ENCODE data around the gene ITGA11.
"Not testable (repeated sequence)": the region's sequence is repeated elsewhere in the genome, so short reads cannot be mapped to it uniquely, and the experiment has no call there.

ITGA11 gene

DNA sequence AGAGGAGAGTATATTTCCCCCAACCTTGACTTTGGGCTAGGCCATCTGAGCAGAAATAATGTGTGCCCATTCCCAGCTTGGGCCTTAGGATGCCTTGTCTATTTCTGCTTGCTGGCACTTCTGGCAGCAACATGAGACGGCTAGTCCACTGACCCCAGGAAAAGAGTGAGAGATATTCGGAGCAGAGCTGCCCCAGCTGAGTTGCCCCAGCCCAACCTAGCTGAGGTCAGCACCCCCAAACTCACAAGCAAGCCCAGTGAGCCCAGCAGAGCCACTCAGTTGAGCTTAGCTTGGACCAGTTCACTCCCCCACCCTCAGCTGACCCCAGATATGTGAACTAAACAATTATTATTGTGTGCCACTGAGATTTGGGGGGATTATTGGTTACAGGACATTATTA is 20.2 kb downstream of the ITGA11 start:
- DNase-seq (ENCODE audit: low read depth, low spot score) = no peak

DNA sequence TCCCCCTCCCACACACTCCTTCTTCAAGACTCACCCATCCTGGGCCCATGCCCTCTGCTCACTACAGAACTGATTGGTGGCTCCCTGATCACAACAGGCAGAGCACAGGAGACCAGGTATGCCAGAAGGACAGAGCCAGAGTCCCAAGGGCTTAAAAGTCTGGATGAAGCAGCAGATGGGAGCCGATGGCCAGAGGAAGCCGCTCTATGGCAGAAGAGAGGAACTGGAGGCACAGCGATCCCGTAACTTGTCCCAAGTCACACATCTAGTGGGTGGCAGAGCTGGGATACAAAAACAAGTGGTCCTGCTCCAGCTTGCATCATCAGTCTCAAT is 20.7 kb downstream of the ITGA11 start:
- no peak for DNase-seq (ENCODE audit: low read depth, low spot score)

GRCh38 chr15:68410466-68411342 is 21.3 kb downstream of the ITGA11 start:
- no peak for DNase-seq (ENCODE audit: low read depth, low spot score)

- no peak for DNase-seq (ENCODE audit: low read depth, low spot score)
Observed at GRCh38 chr15:68409736-68410370, 22.1 kb downstream of the ITGA11 start.

- no peak for DNase-seq (ENCODE audit: low read depth, low spot score)
Observed at GRCh38 chr15:68408971-68409370, 23.0 kb downstream of the ITGA11 start.

- DNase-seq (ENCODE audit: low read depth, low spot score) = no peak
Observed at GRCh38 chr15:68407886-68408881, 23.8 kb downstream of the ITGA11 start.

DNA sequence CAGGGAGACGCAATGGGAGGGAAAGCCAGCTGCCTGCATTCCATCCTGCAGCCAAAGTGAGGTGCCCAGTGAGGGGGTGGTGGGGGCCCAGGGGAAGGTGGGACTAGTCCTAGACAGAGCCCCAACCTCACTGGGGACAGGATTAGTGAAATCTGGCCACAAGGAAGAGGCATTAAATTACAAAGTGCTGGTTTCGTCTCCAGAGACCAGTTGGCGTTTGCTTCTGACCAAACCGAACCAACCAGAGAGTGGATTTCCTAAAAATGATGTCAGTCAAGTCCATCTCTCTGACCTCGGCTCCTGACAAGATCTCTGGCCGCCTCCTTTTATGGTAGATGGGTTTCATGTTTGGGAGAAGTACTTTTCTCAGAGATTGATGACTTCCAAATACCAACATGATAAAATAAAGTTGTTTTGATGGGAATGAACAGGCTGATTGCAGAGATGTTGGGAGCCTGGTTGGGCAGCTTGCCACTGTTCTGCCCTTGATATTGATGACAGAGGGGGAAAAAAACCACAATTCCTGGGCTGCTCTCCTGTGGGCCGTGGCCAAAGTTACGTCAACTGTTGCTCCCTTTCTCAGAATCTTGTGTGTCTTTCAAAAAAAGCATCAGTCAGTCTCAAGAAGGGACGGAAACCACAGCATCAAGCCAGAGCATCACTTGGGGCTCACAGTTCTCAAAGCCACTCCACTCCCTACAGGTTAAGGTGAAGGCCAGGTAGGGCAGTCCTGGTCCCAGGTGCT is 24.6 kb downstream of the ITGA11 start:
- DNase-seq (ENCODE audit: low read depth, low spot score) = no peak

- no peak for DNase-seq (ENCODE audit: low read depth, low spot score)
Observed at GRCh38 chr15:68405378-68406250, 26.3 kb downstream of the ITGA11 start.

DNA sequence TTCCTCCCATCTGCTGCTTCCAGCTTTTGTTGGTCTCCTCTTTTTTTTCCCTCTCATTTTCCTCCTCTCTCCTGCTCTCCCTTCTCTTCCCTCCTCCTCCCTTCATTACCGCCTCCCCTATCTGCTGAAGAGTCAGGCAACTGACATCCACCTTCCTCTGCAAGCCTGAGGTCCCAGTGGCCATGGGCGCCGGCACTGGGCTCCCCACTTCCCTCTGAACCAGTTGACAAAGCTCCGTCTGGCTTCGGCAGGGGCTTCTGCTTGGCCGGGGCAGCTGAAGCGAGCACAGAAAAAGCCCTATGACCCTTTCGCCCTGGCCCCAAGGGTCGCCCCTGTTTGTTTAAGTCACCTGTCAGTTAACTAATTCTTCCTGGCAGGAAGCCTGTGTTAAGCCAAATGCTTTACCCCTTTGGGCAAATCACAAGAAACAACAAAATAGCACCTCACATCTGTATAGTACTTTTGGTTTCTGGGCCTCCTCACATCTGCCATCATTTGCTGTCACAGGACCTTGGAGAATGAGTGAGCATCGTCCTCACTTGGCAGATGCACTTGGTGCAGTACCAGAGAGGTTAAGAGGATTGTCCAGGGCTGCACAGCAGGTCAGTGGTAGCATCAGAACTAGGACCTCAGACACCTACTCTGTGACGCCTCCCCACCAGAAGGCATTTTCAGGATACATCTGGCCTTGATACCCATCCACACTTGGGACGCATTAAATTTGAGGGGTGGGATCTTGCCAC is 27.7 kb downstream of the ITGA11 start:
- DNase-seq (ENCODE audit: low read depth, low spot score) = no peak

GRCh38 chr15:68403161-68403941 is 28.6 kb downstream of the ITGA11 start:
- DNase-seq (ENCODE audit: low read depth, low spot score) = no peak

- no peak for DNase-seq (ENCODE audit: low read depth, low spot score)
Observed at GRCh38 chr15:68402432-68403160, 29.4 kb downstream of the ITGA11 start.

DNA sequence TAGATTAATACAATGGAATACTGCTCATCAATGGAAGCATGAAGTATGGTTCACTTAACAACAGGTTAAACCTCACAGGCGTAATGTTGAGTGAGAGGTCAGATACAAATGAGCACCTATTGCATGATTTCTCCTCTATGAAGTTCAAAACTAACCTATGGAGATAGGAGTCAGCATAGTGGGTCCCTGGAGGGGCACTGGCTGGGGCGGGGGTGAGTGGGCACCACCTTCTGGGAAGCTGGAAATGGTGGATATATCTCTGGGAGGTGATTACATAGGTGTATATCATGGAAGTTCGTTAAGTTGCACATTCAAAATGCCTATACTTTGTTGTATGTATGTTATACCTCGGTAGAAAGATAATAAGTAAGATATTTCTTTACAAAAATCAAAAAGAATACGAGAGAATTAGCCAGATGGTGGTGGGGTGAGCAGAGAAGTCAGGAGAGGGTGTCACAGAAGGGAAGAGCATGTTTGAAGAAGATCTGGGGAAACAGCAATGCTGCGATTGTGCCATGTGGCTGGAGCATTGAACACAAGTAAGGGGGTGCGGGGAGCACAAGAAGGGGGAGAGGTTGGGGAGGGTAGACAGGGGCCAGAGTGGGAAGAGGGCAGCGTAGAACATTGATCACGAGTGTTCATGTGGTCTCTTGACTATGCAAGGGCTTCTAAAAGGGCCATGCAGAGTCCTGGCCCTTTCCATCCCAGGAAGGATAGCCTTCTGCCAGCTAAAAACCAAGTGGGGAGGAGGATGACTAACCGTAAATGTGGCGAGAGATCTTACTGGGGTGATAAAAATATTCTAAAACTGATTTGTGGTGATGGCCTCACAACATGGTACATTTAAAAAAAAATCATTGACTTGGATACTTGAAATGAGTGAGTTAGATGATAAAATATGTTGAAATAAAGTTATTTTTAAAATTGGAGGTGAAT is 30.2 kb downstream of the ITGA11 start:
- DNase-seq (ENCODE audit: low read depth, low spot score) = no peak

DNA sequence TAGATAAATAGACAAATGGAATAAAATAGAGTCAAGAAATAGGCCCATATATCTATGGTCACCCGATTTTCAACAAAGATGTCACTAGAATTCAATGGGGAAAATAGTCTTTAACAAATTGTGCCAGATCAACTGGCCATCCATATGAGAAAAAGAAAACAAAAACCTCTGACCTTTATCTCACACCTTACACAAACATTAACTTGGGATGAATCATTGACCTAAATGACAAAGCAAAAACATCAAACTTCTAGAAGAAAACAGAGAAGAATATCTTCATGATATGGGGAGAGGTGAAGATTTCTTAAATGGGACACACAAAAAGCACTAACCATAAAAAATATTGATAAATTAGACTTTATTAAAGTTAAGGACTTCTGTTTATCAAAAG is 31.9 kb downstream of the ITGA11 start:
- DNase-seq (ENCODE audit: low read depth, low spot score) = no peak

DNA sequence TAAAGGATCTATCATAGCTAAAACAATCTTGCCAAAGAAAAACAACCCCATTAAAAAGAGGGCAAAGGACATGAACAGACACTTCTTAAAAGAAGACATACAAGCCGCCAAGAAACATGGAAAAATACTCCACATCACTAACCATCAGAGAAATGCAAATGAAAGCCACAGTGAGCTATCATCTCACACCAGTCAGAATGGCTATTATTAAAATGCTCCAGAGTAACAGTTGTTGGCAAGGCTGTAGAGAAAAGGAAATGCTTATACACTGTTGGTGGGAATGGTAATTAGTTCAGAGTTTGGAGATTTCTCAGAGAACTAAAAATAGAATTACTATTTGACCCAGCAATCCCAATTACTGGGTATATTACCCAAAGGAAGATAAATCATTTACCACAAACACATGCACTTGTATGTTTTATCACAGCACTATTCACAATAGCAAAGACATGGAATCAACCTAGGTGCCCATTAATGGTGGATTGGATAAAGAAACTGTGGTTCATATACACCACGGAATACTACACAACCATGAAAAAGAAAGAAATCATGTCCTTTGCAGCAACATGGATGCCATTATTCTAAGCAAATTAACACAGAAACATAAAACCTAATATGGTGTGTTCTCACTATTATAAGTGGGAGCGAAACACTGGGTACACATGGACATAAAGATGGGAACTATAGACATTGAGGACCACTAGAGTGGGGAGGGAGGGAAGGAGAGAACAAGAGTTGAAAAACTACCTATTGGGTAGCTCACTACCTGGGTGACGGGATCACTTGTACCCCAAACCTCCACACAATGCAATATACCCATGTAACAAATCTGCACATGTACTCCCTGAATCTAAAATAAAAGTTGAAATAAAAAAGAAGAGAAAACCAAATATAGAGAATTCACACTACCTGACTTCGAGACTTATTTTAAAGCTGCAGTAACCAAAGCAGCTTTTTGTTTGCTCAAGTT is 32.6 kb downstream of the ITGA11 start:
- DNase-seq (ENCODE audit: low read depth, low spot score) = no peak

GRCh38 chr15:68397999-68398398 is 34.0 kb downstream of the ITGA11 start:
- DNase-seq (ENCODE audit: low read depth, low spot score) = not testable (repeated sequence)

DNA sequence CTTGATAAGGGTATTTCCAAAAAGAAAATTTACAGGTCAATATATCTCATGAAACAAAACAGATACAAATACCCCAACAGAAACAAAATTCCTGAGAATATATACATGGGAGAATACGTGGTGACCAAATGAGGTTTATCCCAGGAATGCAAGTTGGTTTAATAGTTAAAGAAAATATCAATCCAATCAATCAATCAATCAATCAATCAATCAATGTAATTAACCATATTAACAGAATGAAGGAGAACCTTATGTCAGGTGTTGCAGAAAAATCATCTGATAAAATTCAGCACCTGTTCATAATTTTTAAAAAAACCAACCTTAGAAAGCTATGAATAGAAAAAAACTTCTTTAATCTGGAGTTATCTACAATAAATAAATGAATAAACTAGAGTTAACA is 35.9 kb downstream of the ITGA11 start:
- no peak for DNase-seq (ENCODE audit: low read depth, low spot score)
